Activated CD4-positive, alpha-beta T cell treated with anti-CD3 and anti-CD28 coated beads, Interleukin-2, amount 50 U/mL, for 1 hour (primary cell): ENCODE data around the gene MDFIC.

ENCODE experiments used
- DNase-seq: peaks from one replicate; pipeline ENCODE4 v3.0.0-alpha.2; 2020

Gene MDFIC

GRCh38 chr7:115004121-115004520 is 82.2 kb downstream of the MDFIC start:
- DNase-seq, result no peak

DNA sequence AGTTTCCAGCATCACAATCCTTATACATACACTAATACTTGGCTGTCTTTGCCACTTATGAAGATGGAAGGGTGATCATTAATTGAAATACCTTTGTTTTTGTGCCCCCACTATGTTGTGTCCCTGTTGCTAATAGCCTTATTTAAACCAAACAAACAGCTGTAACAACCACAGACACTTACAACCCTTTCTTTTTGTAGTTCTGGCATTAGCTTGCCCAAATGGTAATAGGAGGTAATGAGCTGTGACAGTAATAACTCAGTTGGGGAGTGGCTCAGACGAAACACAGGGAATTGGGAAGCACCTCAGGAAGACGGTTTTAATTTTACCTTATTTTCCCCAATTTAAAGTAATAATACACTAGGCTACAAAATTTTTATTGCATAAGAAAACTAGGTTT is 83.4 kb downstream of the MDFIC start:
- DNase-seq, result no peak

DNA sequence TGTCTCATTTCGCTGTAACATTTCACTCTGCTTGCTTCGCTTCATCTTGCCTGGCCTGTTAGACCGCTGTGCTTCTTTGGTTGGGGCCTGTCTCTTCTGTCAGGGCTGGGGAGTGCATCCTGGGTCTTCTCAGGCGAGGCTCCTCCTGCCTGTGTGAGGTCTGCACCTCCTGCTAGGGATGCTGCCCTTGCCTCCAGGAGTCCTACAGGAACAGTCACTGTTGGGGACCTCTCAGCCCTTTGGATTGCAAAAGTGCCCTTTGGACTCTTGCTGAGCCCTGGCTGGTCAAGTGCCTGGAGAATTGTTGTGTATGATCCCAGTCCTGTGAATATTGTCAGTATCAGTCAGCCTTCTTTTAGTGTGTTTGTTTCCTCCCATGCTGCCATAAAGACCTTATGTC is 84.1 kb downstream of the MDFIC start:
- DNase-seq, result no peak

- no peak for DNase-seq
These were observed 85.9 kb downstream of the MDFIC start for GRCh38 chr7:115007751-115008150.

- no peak for DNase-seq
These were observed 86.7 kb downstream of the MDFIC start for GRCh38 chr7:115008465-115009114.

DNA sequence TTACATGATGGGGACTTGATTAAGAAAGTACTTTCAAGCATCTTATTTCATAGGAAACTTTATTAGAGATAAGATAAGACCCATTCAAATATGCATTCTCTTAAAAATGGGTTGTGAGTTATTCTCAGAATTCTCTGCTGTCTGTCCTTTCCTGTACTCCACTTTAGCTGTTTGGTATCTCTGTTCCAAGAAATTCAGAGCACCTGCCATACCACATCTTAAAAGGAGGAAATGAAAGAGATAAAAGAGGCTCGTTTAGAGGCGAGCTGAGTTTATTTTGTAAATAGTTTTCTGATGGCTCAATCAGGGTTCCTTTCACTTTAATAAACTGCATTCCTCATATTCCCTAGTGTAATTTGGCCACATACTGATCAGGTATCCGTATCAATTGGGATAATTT is 87.2 kb downstream of the MDFIC start:
- DNase-seq, result no peak

DNA sequence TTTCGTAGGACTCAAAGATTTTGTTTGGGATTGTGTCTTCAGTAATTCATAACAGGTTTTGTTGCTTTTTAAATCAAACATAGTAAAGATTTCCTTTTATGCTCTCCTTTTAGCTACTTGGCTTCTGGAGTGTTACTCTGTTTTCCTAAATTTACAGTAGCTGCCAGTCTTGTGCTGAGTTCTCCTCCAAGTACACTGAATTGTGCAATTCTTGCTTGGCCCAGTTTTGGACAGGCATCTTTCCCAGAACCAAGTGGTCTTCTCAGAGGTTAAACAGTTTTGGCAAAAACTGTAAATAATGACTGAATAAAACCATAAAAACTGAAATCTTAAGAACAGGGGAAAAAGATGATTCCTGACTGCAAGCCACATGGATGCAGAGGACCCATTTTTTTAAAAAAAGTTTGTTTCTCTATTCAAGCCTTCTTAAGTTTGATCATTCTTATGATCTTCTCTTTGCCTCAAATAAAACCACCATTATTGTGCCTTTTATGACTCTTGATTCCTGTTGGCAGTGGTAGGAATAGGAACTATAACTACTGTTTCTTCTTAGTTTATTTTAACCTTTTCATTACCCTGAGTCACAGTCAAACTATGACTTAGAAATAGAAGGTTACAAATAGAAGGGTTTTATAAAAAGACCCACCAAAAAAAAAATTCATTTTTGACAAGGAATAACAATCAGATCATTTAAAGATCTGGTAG is 88.0 kb downstream of the MDFIC start:
- no peak for DNase-seq

DNA sequence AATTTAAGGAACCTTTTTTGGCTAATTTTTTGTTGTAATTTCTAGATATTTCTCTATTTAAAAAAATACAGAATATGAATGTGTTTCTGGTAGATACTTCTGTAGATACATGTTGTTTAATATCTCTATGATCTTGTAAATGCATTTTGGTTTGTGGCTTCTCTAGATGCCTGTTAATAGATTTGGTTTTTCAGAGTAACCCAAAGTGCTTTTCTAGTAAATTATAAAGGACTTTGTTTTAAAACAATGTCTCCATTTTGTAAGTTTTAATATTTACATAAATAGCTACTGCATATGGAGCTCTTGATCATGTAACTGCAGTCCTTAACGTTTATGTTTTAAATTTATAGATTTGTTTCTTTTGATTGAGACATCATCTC is 88.5 kb downstream of the MDFIC start:
- DNase-seq, result no peak

GRCh38 chr7:115013886-115014285 is 92.0 kb downstream of the MDFIC start:
- DNase-seq, result no peak

DNA sequence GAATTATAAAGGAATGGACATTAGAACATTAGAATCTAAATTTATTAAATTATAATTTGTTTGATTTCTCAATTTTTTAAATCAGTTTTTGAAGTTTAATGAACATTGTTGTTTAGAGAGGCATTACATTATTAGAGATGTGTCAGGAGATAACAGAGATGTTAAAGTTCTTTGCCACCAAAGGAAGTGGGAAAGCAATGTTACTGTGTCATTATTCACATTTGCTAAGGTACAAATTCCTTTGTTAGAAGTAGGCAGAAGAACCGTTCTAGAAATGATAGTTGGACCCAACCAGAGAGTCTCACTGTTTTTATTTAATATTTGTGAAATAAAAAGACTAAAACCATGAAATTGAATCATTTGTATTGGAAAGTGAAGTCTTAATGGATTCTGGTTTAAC is 92.9 kb downstream of the MDFIC start:
- DNase-seq, result no peak

- no peak for DNase-seq
These were observed 93.7 kb downstream of the MDFIC start for GRCh38 chr7:115015619-115016018.

GRCh38 chr7:115019882-115020605 is 98.2 kb downstream of the MDFIC start:
- no peak for DNase-seq

- DNase-seq, result no peak
These were observed 101.3 kb downstream of the MDFIC start for GRCh38 chr7:115023219-115023618.

DNA sequence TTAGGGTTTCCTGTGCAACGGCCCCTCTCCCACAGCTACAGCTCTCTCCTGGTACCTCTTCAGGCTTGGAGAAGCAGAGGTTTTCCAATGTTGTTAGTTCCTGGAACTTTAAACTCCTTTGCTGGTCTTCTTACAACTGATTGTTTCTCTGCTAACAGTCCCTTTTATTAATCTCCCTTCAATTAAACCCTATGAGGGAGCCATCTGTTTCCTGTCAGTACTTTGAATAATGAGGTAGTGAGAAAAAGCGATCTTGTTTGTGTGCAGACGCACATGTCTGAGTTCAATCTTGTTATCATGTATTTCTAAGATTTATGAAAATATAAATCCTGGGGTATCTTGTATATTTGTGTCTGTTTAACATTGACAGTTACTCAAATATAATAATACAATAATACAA is 102.4 kb downstream of the MDFIC start:
- DNase-seq, result no peak

DNA sequence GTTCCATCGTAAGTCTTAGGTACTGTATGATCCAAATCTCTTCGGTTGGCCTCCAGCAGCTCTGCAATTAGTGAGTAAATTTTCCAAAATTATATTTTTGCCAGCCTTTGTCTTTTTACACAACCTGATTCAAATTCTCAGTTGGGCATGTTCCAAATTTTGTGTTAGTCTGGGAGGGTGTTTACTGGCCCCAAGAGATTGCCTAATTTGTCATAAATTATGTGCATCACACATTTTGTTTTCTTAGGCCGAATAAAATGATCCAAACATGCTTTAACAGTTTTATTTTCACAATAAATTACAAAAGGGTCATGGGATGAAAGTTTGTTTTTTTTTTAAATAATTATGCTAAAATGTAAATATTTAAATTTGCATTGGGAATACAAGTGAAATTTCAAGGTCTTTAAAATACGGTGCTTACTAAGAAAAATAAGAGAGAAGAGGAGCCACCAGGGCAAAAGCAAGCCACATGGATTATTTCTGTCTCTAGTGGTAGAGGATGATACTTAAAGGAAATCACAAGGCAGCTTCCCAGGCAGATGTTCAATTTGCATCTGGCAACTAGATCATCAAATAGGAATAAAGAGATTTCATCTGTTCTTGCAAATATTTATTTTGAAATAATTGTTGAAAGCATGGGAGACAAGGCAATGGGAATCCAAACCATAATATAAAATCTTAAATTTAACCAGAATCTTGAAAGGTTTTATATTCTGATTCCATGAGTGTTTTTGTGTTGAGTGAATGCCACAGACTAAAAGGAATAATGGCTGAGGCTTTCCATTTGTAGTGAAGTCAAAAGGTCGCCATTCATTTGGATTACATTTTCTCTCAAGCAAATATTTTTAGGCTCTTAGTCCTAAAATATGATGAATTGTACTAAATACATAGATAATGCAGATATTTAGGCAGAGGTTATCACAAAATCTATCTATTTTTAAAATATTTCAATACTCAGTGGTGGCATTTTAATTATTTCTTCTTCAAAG is 111.1 kb downstream of the MDFIC start:
- DNase-seq, result no peak

DNA sequence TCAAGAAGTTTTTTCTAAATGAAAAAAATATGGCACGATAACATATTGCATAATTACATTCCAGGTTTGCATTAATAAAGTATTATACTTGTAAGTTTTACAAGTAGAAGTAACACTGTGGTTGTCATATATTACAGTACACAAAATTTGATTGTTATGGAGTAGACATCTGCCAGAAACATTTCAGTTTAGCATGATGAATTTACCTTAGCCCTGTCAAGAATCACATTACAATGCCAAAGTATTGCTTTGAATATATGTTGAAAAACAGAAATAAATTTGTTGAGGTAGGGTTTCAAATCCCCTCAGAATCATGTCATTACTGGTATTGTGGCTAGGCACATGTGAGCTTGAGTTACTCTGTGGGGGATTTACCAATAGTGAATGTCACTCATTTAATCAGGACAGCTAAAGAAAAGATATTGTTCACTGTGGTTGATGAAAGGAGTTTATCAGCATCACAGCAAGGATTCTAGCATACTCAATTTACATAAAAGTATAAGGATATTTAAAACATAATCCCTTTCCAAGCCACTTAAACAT is 112.1 kb downstream of the MDFIC start:
- no peak for DNase-seq

DNA sequence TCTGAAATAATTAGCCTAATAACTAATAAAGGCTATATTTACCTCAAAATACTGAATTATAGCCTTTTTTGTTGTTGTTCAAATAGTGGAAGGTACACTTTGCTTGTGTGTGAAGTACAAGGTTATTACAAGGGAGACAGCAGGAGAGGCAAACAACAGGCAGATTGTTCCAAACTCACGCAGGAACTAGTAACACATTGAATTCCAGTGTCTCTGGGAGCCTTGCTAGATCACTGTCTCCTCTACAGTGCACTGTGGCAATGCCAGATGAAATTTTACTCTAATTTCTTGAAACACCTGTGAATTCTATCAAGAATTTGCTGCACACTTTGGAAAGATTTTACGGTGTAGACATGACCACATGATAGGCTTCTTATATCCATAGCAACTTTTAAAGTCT is 112.6 kb downstream of the MDFIC start:
- no peak for DNase-seq

- no peak for DNase-seq
These were observed 115.4 kb downstream of the MDFIC start for GRCh38 chr7:115037128-115037802.

DNA sequence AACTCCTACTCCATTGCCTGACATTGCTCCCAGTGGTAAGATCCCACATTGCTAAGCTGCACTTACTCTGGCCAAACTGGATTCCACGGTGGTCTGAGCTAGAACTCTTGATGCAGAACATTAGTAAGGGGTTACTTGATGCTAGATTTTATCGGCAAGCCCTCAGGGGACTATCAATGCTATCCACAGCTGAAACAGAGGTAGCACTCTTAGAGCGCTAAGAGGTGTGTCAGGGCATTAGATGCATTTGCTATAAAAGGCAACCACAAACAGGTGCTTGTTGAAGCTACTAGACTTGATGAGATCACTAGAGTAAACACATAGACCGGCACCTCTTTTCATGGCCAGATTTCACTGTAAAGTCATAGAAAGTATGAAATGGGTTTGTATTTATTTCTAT is 116.3 kb downstream of the MDFIC start:
- DNase-seq, result no peak

DNA sequence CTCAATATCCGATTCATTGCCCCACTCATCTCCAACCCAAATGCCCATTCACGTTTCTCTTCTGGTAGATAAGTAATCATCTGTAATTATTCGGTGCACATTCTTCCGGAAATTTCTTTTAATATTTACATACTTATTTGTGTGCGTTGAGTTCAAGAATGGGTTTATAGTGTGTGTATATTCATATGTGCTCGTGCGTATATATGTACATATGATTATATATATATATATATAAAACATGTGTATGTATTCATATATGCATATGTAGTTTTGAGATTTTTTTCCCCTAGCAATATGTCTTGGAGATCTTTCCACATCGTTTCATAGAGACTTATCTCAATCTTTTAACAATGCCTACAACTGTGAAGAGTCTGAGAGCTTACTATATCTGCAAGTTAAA is 118.2 kb downstream of the MDFIC start:
- no peak for DNase-seq

- DNase-seq, result no peak
These were observed 118.6 kb downstream of the MDFIC start for GRCh38 chr7:115040495-115040894.

- DNase-seq, result no peak
These were observed 120.7 kb downstream of the MDFIC start for GRCh38 chr7:115042596-115042995.
